Lower lobe of right lung (tissue), 2 donors: ENCODE measurements around the gene CBX1. TPM values are rescaled to one million over a fixed set of nuclear protein-coding genes. Genes with fewer than 3 reads are reported as not detected.
A peak's percentile ranks its signal among the peaks of the same experiment; 100 is the strongest.

Source experiments
- ATAC-seq, 2 donors: fragments of 200-7000 bp; cut with Tn5 transposase; one replicate each; pipeline ENCODE4 v1.9.1; 2020 to 2022; ENCODE audit warnings: mild to moderate bottlenecking in 2 of 2, moderate library complexity in 2 of 2
- DNase-seq: peaks from one replicate; pipeline ENCODE4 v3.0.0-alpha.2; 2020
- H3K27ac ChIP-seq: fragments of 200-600 bp; one replicate; pipeline ENCODE4 v1.8.0; 2022
- H3K27me3 ChIP-seq: fragments of 200-600 bp; one replicate; pipeline ENCODE4 v1.8.0; 2022; ENCODE audit warnings: low read depth
- H3K36me3 ChIP-seq: fragments of 200-600 bp; one replicate; pipeline ENCODE4 v1.8.0; 2022; ENCODE audit warnings: mild to moderate bottlenecking
- H3K4me1 ChIP-seq: fragments of 200-600 bp; one replicate; pipeline ENCODE4 v1.8.0; 2022
- H3K4me3 ChIP-seq: fragments of 200-600 bp; one replicate; pipeline ENCODE4 v1.8.0; 2022; ENCODE audit warnings: mild to moderate bottlenecking
- H3K9me3 ChIP-seq: fragments of 200-600 bp; one replicate; pipeline ENCODE4 v1.8.0; 2022
- CTCF ChIP-seq: fragments of 200-600 bp; IDR thresholded peaks from one replicate; pipeline ENCODE4 v1.8.0; 2022; ENCODE audit warnings: antibody characterized with exemption, mild to moderate bottlenecking
- intact Hi-C: fragments of 100-400 bp; cut with DNase I; formaldehyde crosslinking; loops from one replicate; pipeline ENCODE4 v1.11.0; 2022
- total RNA-seq: library from RNA; stranded (reverse); fragmentation: NEBNext Ultra II Directional; extraction: Animal tissue kit (Norgen Biotek cat#: 25700); gene quantifications from one replicate; pipeline ENCODE4 v1.2.1, GENCODE V29; 2021
- donor health status: DM: no; HTN: yes; CAD: no; lungs with severe emphysema.

Gene CBX1
- total RNA-seq, 1 donor from 2014 or later = 30.7 TPM

DNA sequence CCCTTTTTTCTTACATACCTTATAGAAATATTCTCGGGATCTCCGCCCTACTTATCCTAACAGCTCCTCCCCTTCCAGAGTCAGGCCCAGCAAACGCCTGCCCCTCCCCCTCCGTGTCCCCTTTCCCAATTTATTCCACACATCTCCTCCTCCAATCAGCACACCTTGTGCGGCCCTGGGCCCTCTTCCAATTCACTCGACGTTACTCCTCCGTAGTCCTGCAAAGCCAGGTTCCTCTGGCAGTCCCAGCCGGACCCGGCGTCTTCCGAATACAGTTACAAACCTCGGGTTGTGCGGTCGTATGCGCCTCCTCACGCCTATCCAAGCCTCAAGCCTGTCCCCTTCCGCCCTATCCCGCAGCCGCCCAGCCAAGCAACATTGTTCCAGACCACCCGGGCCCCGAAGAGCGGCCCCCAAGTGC is 677 bp downstream of the CBX1 start:
- peak overlapping the region; percentile 94 for H3K4me3 ChIP-seq
- peak overlapping the region; percentile 82 for H3K27ac ChIP-seq
- no peak for TF ChIP-seq CTCF
- intact Hi-C loops = no loop called here
- no peaks in the 10 kb centered on the region for H3K27me3 ChIP-seq
- H3K36me3 ChIP-seq = no peaks in the 10 kb centered on the region
- H3K9me3 ChIP-seq = no peaks in the 10 kb centered on the region
- DNase-seq = peak; percentile 64
- peak; percentile 37 to 63 for ATAC-seq
- peaks cover 11% of the 10 kb centered on the region for H3K4me1 ChIP-seq

GRCh38 chr17:48100160-48100559 is 1.1 kb downstream of the CBX1 start:
- H3K4me1 ChIP-seq = peaks cover 11% of the 10 kb centered on the region
- no peaks in the 10 kb centered on the region for H3K36me3 ChIP-seq
- intact Hi-C loops = no loop called here
- H3K27ac ChIP-seq = no peak overlapping the region
- TF ChIP-seq CTCF = no peak
- ATAC-seq = no peak
- no peaks in the 10 kb centered on the region for H3K9me3 ChIP-seq
- H3K4me3 ChIP-seq = peak overlapping the region; percentile 94
- no peak for DNase-seq
- no peaks in the 10 kb centered on the region for H3K27me3 ChIP-seq

DNA sequence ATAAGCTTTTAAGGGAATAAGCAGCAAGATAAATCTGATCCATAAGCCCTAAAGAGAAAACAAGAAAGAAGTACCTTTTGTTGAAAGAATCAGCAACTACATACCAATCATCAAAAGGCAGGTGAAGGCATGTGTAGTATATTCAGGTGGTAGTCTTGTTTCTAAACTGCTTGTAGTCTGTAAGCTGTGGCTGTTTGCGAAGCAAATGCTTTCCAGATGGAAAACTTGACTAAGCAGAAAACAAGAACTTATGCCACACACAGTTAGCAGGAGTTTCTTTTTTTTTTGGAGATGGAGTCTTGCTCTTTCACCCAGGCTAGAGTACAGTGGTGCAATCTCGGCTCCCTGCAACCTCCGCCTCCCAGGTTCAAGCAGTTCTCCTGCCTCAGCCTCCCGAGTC is 5.7 kb downstream of the CBX1 start:
- no peaks in the 10 kb centered on the region for H3K27me3 ChIP-seq

GRCh38 chr17:48093341-48094045 is 7.8 kb downstream of the CBX1 start:
- Histone ChIP-seq H3K27ac (no peak overlapping the region), H3K36me3 (peaks cover 10% of the 10 kb centered on the region), H3K4me3 (no peak overlapping the region), H3K27me3 (no peaks in the 10 kb centered on the region), H3K4me1 (no peaks in the 10 kb centered on the region), H3K9me3 (no peaks in the 10 kb centered on the region)
- intact Hi-C loops = no loop called here
- DNase-seq (no peak), ATAC-seq (no peak)
- TF ChIP-seq CTCF = no peak

More for the DNA sequence above, 5.7 kb downstream of the CBX1 start:
- no peak overlapping the region for H3K4me3 ChIP-seq
- DNase-seq = no peak
- intact Hi-C loops = no loop called here
- peaks cover 10% of the 10 kb centered on the region for H3K36me3 ChIP-seq
- no peak for TF ChIP-seq CTCF
- peaks cover 11% of the 10 kb centered on the region for H3K4me1 ChIP-seq
- no peaks in the 10 kb centered on the region for H3K9me3 ChIP-seq
- ATAC-seq = no peak
- no peak overlapping the region for H3K27ac ChIP-seq

GRCh38 chr17:48084932-48085331 is 16.3 kb downstream of the CBX1 start:
- DNase-seq = no peak
- intact Hi-C loops = no loop called here
- ATAC-seq = no peak
- TF ChIP-seq CTCF = no peak
- Histone ChIP-seq H3K9me3 (no peaks in the 10 kb centered on the region), H3K36me3 (no peaks in the 10 kb centered on the region), H3K4me3 (no peak overlapping the region), H3K27ac (no peak overlapping the region), H3K27me3 (no peaks in the 10 kb centered on the region), H3K4me1 (peaks cover 18% of the 10 kb centered on the region)
